ENCODE results near the gene RGS7. TPM values are rescaled to one million over a fixed set of nuclear protein-coding genes. Genes with fewer than 3 reads are reported as not detected.
"Not testable (repeated sequence)": the region's sequence is repeated elsewhere in the genome, so short reads cannot be mapped to it uniquely, and the experiment has no call there.

Gene RGS7
- total RNA-seq, 1 donor from 2014 or later: not detected

DNA sequence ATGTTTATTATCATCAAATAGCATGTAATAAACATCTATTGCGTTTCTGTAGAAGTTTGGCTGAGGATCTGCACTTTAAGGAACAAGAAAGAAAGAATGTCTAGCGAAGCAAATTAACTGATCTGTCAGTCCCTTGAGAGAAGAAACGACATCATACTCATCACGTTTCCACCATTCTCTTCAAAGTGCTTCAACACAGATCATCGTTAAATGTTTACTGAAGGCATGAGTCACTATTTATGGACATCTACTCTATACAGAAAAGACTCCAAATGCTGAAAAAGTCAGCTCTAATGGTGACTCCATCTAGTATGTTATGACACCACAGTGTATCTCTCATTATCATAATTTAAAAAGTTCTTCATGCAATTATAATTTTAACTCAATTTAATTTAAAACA is 369.1 kb downstream of the RGS7 start:
- Histone ChIP-seq H3K27me3 (ENCODE audit: control insufficient read depth, insufficient read depth, low read length) (no peaks in the 10 kb centered on the region), H3K36me3 (ENCODE audit: control insufficient read depth, insufficient read depth, low read length) (no peaks in the 10 kb centered on the region), H3K4me3 (ENCODE audit: low read depth, low read length) (no peak overlapping the region)
- TF ChIP-seq, protein P1, sequence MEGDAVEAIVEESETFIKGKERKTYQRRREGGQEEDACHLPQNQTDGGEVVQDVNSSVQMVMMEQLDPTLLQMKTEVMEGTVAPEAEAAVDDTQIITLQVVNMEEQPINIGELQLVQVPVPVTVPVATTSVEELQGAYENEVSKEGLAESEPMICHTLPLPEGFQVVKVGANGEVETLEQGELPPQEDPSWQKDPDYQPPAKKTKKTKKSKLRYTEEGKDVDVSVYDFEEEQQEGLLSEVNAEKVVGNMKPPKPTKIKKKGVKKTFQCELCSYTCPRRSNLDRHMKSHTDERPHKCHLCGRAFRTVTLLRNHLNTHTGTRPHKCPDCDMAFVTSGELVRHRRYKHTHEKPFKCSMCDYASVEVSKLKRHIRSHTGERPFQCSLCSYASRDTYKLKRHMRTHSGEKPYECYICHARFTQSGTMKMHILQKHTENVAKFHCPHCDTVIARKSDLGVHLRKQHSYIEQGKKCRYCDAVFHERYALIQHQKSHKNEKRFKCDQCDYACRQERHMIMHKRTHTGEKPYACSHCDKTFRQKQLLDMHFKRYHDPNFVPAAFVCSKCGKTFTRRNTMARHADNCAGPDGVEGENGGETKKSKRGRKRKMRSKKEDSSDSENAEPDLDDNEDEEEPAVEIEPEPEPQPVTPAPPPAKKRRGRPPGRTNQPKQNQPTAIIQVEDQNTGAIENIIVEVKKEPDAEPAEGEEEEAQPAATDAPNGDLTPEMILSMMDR (IDR thresholded peaks at IDR 0.05; ENCODE audit: insufficient read depth, low read length, severe bottlenecking): no peak
- no peak for FAIRE-seq
- DNase-seq (ENCODE audit: low read depth): no peak

DNA sequence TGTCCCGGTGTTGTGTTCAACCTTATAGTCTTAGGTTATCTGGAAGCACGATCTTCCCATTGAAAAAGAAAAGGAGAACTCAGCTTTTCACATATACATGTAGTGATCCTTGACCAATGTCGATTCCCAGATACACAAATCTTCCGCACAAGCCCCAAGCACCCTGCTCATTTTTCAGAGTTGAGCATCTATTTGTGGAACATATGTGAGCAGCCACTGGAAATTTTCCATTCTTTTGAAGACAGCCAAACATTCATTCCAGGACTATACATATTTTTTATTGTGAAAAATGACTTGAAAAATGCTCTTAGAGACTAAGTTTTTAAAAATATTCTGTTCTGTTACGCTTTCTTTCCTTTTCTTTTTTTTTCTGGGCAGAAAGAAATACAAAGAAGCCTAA is 371.9 kb downstream of the RGS7 start:
- no peaks in the 10 kb centered on the region for H3K27me3 ChIP-seq (ENCODE audit: control insufficient read depth, insufficient read depth, low read length)
- FAIRE-seq (no peak), DNase-seq (ENCODE audit: low read depth) (no peak)
- no peak overlapping the region for H3K4me3 ChIP-seq (ENCODE audit: low read depth, low read length)
- TF ChIP-seq, protein P1 (IDR thresholded peaks at IDR 0.05; ENCODE audit: insufficient read depth, low read length, severe bottlenecking): no peak
- no peaks in the 10 kb centered on the region for H3K36me3 ChIP-seq (ENCODE audit: control insufficient read depth, insufficient read depth, low read length)

DNA sequence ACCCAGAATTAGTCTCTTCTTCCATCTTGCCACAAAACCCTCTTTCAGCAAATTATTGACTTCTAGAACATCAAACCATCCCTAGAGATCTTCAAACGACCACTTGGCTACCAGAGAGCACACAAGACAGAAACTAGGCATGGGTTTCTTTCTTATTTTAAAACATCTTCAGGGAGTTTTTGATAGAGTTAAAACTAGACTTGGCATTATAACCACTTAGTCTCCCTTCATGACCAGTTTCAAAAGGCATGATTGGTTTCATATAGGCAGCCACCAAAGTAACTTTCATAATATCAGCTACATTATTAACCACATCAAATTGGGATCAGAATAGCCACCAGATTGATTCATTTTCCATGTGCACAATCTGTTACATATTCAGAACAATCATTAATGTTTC is 376.7 kb downstream of the RGS7 start:
- Histone ChIP-seq H3K36me3 (ENCODE audit: control insufficient read depth, insufficient read depth, low read length) (no peaks in the 10 kb centered on the region), H3K4me3 (ENCODE audit: low read depth, low read length) (no peak overlapping the region), H3K27me3 (ENCODE audit: control insufficient read depth, insufficient read depth, low read length) (no peaks in the 10 kb centered on the region)
- DNase-seq (ENCODE audit: low read depth) (no peak), FAIRE-seq (no peak)
- TF ChIP-seq, protein P1 (IDR thresholded peaks at IDR 0.05; ENCODE audit: insufficient read depth, low read length, severe bottlenecking): no peak

DNA sequence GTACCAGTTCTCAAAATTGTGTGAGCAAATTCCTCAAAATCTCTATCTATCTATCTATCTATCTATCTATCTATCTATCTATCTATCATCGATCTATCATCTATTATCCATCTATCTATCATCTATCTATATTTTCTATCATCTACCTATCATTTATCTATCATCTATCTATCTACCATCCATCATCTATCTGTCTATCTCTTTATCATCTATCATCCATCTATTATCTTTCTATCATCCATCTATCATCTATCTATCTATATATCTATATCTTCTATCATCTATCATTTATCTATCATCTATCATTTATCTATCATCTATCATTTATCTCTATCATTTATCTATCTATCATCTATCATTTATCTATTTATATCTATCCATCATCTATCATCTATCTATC is 380.3 kb downstream of the RGS7 start:
- H3K27me3 ChIP-seq (ENCODE audit: control insufficient read depth, insufficient read depth, low read length): no peaks in the 10 kb centered on the region
- FAIRE-seq (no peak), DNase-seq (ENCODE audit: low read depth) (no peak)
- H3K36me3 ChIP-seq (ENCODE audit: control insufficient read depth, insufficient read depth, low read length): no peaks in the 10 kb centered on the region
- TF ChIP-seq, protein P1 (IDR thresholded peaks at IDR 0.05; ENCODE audit: insufficient read depth, low read length, severe bottlenecking): no peak
- H3K4me3 ChIP-seq (ENCODE audit: low read depth, low read length): no peak overlapping the region

DNA sequence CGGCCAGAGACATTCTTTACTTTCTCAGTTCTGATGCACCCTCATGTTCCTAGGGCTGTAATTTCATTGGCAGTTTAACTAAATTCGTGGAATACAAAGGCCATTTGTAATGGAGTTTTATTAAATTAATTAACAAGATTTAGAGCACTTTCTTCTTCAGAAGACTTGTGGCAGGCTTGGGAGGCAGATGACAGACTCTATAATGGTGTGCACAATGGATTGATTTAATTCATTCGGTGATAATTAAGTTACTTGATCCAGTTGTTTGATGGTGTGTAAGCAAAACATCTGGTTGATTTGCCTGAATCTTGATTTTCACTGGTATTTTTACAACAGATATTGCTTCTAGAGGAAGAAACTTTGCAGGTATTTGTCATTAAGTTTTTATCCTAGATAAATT is 383.1 kb downstream of the RGS7 start:
- FAIRE-seq: no peak

DNA sequence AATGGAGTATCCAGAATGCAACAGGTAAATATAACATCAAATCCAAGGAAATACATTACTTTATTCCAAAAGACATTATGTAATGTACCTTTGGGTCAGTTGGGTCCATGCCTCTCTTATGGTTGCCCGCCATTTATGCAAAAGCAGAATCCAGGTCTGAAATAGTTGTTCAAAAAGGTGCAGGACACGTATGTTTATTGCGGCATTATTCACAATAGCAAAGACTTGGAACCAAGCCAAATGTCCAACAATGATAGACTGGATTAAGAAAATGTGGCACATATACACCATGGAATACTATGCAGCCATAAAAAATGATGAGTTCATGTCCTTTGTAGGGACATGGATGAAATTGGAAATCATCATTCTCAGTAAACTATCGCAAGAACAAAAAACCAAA is 384.9 kb downstream of the RGS7 start:
- H3K4me3 ChIP-seq (ENCODE audit: low read depth, low read length); H3K36me3 ChIP-seq (ENCODE audit: control insufficient read depth, insufficient read depth, low read length); DNase-seq (ENCODE audit: low read depth); FAIRE-seq; H3K27me3 ChIP-seq (ENCODE audit: control insufficient read depth, insufficient read depth, low read length): not testable (repeated sequence)

More for the DNA sequence above, 383.1 kb downstream of the RGS7 start:
- TF ChIP-seq, protein P1 (IDR thresholded peaks at IDR 0.05; ENCODE audit: insufficient read depth, low read length, severe bottlenecking): no peak
- no peak for DNase-seq (ENCODE audit: low read depth)
- no peak overlapping the region for H3K4me3 ChIP-seq (ENCODE audit: low read depth, low read length)
- H3K27me3 ChIP-seq (ENCODE audit: control insufficient read depth, insufficient read depth, low read length): no peaks in the 10 kb centered on the region
- no peaks in the 10 kb centered on the region for H3K36me3 ChIP-seq (ENCODE audit: control insufficient read depth, insufficient read depth, low read length)
